Ureter (tissue), 1 donor: ENCODE data around the gene PLXNA2. TPM values are rescaled to one million over a fixed set of nuclear protein-coding genes. Genes with fewer than 3 reads are reported as not detected.

Experiments used
- DNase-seq: peaks from one replicate; pipeline ENCODE4 v3.0.0-alpha.2; 2020; ENCODE audit warnings: low spot score
- total RNA-seq: library from RNA; stranded (reverse); gene quantifications from one replicate; pipeline ENCODE4 v1.2.4, GENCODE V29; 2023
- donor health status: DM: yes; HTN: yes; CAD: no.

PLXNA2 gene
- total RNA-seq, 1 donor from 2014 or later, result 51.7 TPM

DNA sequence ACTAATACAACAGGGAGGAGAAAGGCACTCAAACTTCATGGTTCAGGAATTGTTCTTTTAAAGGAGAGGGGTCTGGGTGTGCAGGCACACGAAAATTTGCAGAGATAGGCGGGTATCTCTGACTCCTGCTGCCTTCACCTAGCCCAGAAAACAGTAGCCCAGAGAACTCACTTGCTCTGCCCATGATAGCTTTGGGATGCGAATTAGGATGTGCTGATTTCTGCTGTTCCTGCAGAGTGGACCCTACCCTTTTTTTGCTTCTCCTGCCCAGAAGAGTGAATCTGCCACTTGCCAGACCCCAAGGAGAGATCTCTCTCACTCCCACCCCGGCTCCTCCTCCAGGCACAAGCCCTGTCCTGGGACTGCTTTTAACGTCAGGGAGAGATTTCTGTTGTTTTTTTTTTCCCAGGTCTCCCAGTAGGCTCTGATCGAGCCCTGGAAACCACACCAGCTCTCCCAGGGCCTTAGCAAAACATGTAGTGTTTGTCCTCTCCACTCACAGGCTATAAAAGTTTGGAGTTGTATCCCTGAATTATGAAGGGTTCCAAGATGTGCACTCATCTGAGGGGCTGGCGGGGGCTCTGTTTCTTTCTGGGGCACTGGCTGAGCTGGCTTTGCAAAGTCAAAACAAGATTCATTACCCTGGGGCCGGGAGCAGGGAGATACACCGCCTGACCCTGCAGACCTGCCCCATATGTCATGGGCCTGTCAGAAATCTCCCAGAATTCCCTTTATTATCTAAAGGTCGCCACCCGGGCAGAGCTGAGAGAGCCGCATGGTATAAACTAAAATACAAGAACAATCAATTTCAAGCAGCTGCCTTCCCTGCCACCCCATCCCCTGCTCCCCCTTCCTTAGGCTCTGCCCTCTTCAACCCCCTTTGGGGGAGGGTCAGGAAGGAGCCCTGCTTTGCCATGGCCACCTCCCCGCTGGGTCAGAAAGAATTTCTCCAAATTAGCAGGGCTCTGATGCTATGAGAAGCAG, 17.9 kb downstream of the PLXNA2 start:
- DNase-seq, result no peak

DNA sequence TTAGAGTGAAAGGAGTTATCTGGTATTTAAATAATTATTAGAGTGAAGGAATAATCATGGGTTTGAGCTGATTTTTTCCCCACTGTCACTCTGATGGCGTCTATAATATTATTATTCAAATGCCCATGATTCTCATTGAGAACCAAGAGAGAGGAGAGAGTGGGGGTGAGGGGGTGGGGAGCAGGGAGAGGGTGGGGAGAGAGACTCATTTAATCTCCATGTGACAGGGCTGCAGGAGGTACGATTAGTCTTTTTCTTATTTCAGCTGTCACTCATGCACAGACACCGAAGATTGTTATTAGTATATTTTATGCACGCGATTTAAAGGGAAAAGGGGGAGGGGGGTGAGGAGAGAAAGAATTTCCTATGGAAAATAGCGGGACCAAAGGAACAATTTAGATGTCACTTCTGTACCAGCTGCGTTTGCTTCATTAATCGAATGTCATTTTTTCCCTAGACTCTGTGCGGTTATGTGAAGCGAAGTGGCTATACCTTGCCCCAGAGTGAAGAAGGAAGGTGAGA, 19.9 kb downstream of the PLXNA2 start:
- DNase-seq, result no peak

DNA sequence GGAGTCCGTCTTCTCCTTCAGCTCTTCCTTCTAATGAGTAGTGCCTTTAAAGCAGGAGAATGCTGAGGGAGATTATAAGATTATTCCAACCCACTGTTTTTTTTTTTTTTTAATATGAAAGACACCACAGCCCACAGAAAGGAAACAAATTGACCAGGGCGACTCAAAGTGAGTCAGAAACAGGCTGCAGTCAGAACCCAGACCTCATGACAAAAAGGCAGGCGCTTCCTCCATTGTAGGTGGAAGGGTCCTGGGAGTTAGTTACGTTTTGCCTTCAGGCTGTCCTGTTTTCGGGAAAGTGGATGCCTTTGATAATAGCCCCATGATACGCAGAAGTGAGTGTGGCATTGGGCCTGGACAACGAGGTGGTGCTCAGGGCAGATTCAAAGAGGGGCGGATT, 21.0 kb downstream of the PLXNA2 start:
- DNase-seq, result no peak

GRCh38 chr1:208222376-208223126, 21.6 kb downstream of the PLXNA2 start:
- DNase-seq, result no peak

DNA sequence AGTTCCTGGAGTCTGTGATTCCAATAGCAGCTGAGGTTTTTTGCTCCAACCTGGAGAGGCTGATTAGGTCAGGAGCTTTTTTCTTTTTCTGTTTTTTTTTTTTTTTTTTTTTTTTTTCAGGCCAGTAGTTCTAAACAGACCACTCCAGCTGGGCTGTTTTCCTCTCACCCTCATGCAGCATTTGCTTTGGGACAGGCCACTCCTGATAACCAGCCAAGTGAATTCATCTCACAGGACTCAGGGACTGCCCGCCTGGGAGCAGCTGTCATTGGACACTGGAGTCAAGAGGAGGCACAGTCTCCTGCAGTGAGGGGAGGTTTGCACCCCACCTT, 22.9 kb downstream of the PLXNA2 start:
- no peak for DNase-seq

- DNase-seq, result peak; percentile 77
Measured at GRCh38 chr1:208219659-208220282, 24.4 kb downstream of the PLXNA2 start.

DNA sequence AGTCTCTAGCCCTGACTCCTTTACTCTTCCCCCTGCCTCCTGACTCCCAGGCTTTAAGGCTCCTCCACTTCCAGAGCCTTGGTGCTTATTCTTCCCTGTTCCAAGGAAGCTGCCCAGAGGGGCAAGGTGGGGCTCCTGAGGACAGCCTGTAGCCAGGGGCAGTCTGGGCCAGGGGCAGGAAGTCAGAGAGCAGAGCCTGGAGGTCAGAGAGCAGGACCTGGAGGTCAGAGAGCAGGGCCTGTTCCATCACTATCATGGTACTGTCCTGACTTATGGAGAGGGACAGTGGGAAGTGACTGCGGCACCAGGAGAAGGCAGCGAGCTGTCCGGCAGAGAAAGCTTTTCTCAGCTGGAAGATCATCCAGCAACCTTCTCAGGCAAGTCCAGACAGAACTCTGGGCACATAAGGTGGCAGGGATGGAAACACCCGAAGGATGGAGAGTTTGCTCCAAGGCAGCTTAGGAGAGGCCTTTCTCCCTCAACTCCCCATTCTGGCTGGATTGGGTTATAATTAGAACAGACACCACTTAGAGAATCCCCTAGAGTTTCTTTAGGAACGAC, 25.0 kb downstream of the PLXNA2 start:
- DNase-seq, result no peak

GRCh38 chr1:208218237-208219097, 25.7 kb downstream of the PLXNA2 start:
- no peak for DNase-seq

GRCh38 chr1:208217781-208218180, 26.4 kb downstream of the PLXNA2 start:
- DNase-seq, result no peak

DNA sequence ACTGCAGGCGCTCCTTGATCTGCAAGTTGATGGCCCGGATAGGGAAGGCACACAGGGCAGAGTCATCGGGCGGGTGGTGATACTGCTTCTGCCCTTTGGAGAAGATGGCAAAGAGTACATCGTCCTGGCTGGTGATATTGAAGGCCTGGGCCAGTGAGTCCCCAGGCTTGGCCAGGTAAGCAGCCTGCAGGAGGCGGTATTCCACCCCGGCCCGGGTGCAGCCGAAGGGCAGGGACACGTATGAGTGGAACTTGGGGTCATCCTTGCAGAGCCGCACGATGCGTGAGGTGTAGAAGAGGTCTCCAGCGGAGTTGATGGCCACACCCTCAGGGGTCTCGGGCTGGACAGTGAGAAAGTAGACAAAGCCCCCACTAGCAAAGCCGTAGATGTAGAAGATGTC, 27.4 kb downstream of the PLXNA2 start:
- DNase-seq, result no peak

DNA sequence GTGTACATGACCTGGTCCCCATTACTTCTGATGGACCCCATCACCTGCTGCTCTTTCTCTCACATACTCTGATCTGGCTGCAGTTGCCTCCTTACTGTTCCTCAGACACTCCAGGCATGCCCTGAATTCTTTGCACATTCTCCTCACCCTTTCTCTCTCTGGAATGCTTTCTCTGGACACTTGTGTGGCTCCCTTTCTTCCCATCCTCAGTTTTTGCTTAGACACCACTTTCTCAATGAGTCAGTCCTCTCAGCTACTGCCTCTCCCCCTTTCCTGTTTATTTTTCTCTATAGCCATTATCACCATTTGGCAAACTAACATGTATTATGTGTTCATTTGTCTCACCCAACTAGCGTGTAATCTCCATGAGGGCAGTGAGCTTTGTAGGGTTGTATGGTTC, 28.1 kb downstream of the PLXNA2 start:
- DNase-seq, result no peak

DNA sequence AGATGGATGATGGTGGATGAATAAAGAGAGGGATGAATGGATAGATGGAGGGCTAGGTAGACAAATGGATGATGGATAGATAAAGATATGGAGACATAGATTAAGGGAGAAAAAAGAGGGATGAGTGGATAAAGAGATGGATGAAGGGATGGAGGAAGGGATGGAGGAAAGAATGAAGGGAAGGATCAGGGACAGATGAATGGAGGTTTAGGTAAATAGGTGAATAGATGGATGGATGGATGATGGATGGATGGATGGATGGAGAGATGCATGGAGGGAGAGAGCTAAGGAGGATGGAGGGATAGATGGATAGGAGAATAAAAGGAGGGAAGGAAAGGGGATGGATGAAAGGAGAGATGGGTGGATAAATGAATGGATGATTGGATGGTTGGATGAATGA, 28.8 kb downstream of the PLXNA2 start:
- no peak for DNase-seq

GRCh38 chr1:208213786-208214185, 30.4 kb downstream of the PLXNA2 start:
- DNase-seq, result no peak

GRCh38 chr1:208212893-208213292, 31.3 kb downstream of the PLXNA2 start:
- no peak for DNase-seq

DNA sequence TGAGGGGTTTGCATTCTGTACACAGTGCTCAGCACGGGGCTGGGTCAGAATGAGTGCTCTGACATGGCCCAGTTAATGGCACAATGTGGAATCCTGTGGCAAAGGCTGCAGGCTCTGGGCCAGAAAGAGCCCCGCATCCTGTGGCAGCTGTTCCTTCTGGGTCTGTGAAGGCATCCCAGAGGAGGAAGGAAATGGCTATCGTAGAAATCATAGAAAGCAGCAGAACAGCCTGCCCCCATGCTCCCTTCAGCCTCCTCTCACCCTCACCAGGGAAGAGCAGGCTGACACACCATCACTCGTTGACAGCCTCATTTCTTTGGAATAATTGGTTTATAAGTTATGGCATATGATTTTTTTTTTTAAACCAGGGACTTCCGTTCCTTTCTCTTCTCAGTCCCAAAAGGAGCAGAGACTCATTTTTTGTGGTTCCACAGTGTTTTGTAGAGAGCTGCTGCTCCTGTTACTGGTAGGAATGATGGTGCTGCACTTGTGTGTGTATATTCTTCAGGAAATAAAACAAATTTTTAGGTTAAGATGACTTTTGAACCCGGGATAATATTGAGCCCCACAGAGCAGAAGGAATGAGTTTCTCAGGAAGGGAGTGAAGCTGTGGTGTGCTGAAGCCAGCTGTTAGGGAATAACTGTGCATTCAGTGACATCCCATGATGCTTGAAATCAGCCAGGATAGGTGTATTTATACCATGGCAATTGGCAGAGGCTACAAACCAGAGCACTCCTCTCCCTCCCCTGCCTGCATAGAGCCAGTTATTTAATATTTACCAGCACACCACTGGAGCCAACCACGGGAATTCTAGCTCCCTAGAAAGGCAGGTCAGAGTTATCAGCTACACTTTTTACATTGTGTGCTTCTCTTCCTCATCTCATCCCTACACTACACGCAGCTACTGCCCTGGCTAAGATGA, 32.0 kb downstream of the PLXNA2 start:
- no peak for DNase-seq

DNA sequence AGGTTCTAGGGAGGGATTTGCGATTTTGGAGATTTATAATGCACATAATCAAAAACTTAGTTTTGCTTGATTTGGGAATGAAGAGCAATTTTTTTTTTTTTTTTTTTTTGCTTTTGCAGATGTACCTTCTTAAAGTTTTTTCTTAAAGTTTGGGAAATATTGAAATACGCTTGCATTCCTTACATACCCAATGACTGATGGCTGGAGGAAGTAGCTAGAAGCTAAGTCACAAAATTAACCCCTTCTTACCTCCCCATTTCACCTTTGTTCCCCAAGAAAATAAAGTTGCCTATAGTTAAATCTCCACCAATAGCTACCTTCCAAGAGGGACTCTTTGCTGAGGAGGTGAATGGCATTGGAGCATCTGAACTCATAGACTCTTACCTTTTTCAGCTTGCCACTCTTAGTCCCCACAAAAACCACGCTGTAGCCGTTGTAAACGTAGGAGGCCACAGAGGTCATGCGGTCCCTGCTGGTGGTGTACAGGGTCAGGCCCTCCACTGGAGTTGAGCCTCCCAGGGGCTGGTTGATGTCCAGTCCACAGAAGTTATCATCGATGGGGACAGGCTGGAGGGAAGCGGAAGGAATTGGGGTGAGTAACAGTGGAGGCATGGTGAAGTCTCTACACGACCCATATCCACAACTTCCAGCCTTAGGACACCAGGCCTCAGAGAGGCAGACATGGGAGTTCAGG, 34.1 kb downstream of the PLXNA2 start:
- DNase-seq, result no peak

DNA sequence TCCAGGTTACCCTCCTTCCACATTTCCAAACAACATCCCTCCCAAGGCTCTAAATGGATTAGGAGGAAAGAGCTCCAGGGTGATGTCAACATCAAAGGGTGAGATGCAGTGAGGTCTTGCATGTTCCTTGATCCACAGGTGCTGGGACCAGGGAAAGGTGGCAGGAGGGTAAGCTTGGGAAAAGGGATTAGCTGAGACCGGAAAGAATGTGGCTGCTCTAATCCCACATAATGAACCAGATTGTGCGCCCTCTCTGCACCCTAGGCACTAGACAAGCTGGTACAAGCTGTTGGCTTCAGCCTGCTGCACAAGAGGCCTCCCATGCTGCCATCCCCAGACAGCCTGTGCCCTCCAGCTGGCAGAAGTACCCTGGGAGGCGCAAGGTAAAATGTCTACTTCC, 34.9 kb downstream of the PLXNA2 start:
- no peak for DNase-seq

DNA sequence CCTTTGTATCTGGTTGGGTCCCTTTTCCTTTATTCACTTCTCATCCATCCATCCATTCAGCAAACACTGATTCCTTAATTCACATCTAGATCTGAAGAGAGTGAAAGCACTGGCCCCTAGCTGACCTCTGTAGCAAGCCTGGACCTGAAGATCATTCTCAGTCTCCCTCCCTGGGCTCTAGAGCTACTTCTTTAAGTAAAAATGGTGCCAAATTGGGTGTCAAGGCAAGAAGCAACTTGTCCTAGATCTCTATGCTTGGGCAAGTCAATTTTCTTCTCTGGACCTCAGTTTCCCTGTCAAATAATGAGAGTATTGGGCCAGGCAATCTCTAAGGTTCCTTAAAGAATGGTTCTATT, 36.1 kb downstream of the PLXNA2 start:
- no peak for DNase-seq

DNA sequence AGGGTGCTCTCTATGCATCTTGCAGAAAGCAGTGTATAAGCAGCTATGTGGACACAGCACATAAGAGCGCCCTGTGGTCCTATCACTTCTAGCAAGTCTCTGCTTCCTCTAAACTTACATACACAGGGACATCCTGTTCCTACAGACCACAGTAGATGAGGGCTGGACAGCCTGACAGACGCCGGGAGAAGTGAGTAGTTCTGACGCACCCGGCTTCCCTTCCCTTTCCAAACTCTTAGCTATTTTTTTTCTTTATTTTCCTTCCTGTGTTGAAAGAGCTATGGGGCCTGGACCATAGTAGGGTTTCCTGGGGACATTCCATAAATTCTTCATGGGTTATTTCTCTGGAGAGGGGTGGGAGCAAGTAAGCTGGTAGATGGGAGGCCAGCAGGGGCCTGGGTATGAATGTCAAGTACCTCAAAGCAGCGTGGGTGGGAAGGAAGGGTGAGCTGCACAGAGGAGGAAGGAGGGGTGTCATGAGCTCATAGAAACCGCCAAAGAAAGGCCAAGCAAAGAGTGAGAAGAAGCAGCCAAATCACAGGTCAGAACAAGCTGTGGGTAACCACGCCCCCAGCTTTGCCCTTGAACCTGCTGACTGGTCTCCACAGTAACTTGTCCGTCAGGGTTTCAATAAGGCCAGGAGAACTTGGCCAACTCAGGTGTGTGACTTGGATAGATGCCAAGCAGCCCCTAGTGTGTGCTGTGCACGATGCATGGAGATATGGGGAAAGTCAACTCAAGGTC, 36.6 kb downstream of the PLXNA2 start:
- DNase-seq, result peak; percentile 87
